Measurements from ENCODE around the gene CENPE.

GRCh38 chr4:103162176-103162575 lies 36.0 kb downstream of the CENPE start:
- no peak for TF ChIP-seq CTCF (IDR thresholded peaks at IDR 0.05)
- no peak for TF ChIP-seq POLR2A (IDR thresholded peaks at IDR 0.05)
- TF ChIP-seq POLR2AphosphoS5 (IDR thresholded peaks at IDR 0.05), result no peak

Data from prostate gland (tissue), 2 donors.